Breast epithelium (tissue), 3 donors: Measurements from ENCODE around the gene DYRK1A.

Source experiments
- CTCF ChIP-seq, 3 donors: fragments of 450-650 bp; IDR thresholded peaks; one replicate each; pipeline ENCODE4 v1.5.1; 2016 to 2017; ENCODE audit warnings: antibody characterized with exemption in 3 of 3, mild to moderate bottlenecking in 3 of 3, moderate library complexity in 3 of 3
- POLR2AphosphoS5 ChIP-seq, 3 donors: sonication (generic); formaldehyde crosslinking; IDR thresholded peaks; one replicate each; pipeline ENCODE4 v1.6.1; 2017; ENCODE audit warnings: antibody characterized with exemption in 3 of 3

- TF ChIP-seq POLR2AphosphoS5 (IDR thresholded peaks at IDR 0.05) (no peak), CTCF (IDR thresholded peaks at IDR 0.05) (no peak)
Observed at GRCh38 chr21:37392441-37392840, 25.9 kb downstream of the DYRK1A start.
